CD4-positive, CD25-positive, alpha-beta regulatory T cell (primary cell): ENCODE results near the gene NTRK3. TPM values are rescaled to one million over a fixed set of nuclear protein-coding genes. Genes with fewer than 3 reads are reported as not detected.

Experiments
- ATAC-seq, 2 donors: fragments of 150-1000 bp; cut with Tn5 transposase; one replicate each; pipeline ENCODE4 v1.10.0; 2021; ENCODE audit warnings: low read depth in 2 of 2, moderate number of reproducible peaks in 2 of 2, moderate library complexity in 1 of 2
- DNase-seq, 3 donors: peaks; one replicate each; pipeline versions ENCODE4 v3.0.0 to v3.0.0-alpha.2; 2012 to 2022; ENCODE audit warnings: mixed read lengths in 1 of 3
- H3K27ac ChIP-seq: one replicate; pipeline ENCODE4 v1.7.0; 2013; ENCODE audit warnings: mild to moderate bottlenecking, low read length; ENCODE audit not compliant: insufficient read depth, poor library complexity, severe bottlenecking
- H3K27me3 ChIP-seq: one replicate; pipeline ENCODE4 v1.7.0; 2013; ENCODE audit warnings: low read length; ENCODE audit not compliant: control insufficient read depth, insufficient read depth
- H3K36me3 ChIP-seq: one replicate; pipeline ENCODE4 v1.7.0; 2013; ENCODE audit warnings: mild to moderate bottlenecking, low read length, moderate library complexity; ENCODE audit not compliant: control insufficient read depth, insufficient read depth
- H3K4me1 ChIP-seq: 2 replicates; pipeline ENCODE4 v1.7.0; 2013; ENCODE audit warnings: mild to moderate bottlenecking, low read length; ENCODE audit not compliant: insufficient read depth, control insufficient read depth, poor library complexity, severe bottlenecking
- H3K4me3 ChIP-seq: one replicate; pipeline ENCODE4 v1.7.0; 2013; ENCODE audit warnings: low read depth, mild to moderate bottlenecking, low read length, moderate library complexity
- H3K9me3 ChIP-seq, 2 experiments: 1 replicate in 1 of 2; 2 replicates in 1 of 2; pipeline ENCODE4 v1.7.0; 2013; ENCODE audit warnings: low read length in 2 of 2, mild to moderate bottlenecking in 1 of 2, moderate library complexity in 1 of 2; ENCODE audit not compliant: control insufficient read depth in 2 of 2
- H3K27ac Mint-ChIP-seq, 3 donors: one replicate each; pipeline ENCODE4 v1.8.0; 2020 to 2022; ENCODE audit warnings: mild to moderate bottlenecking in 3 of 3, mixed read lengths in 3 of 3, moderate library complexity in 2 of 3
- H3K27me3 Mint-ChIP-seq: one replicate; pipeline ENCODE4 v1.8.0; 2022; ENCODE audit warnings: mild to moderate bottlenecking, mixed read lengths
- H3K36me3 Mint-ChIP-seq: one replicate; pipeline ENCODE4 v1.8.0; 2020; ENCODE audit warnings: mixed read lengths
- H3K4me1 Mint-ChIP-seq, 4 donors: one replicate each; pipeline ENCODE4 v1.8.0; 2020 to 2022; ENCODE audit warnings: mixed read lengths in 4 of 4, mild to moderate bottlenecking in 1 of 4
- H3K4me3 Mint-ChIP-seq, 4 donors: one replicate each; pipeline ENCODE4 v1.8.0; 2020 to 2022; ENCODE audit warnings: mild to moderate bottlenecking in 4 of 4, mixed read lengths in 4 of 4, moderate library complexity in 3 of 4
- H3K9me3 Mint-ChIP-seq, 7 donors: one replicate each; pipeline ENCODE4 v1.8.0; 2020 to 2022; ENCODE audit warnings: mixed read lengths in 7 of 7, mild to moderate bottlenecking in 3 of 7, moderate library complexity in 2 of 7
- polyA plus RNA-seq, 4 donors: library from polyadenylated mRNA; unstranded; fragments of 300-500 nt; fragmentation: Illumina TruSeq; gene quantifications; one replicate each; pipeline ENCODE4 v1.2.3, GENCODE V29; 2021
- total RNA-seq: library from RNA; stranded (reverse); gene quantifications from one replicate; pipeline ENCODE4 v1.2.3, GENCODE V29; 2022

Gene NTRK3
- total and polyA plus RNA-seq, 5 donors from 2014 or later, result not detected

- Histone ChIP-seq H3K4me3 (no peak overlapping the region), H3K27me3 (no peaks in the 10 kb centered on the region), H3K9me3 (no peaks in the 10 kb centered on the region), H3K27ac (no peak overlapping the region), H3K36me3 (no peaks in the 10 kb centered on the region), H3K4me1 (no peaks in the 10 kb centered on the region)
- Mint-ChIP-seq H3K9me3 (peaks cover 0 to 3% (median 0%) of the 10 kb centered on the region in 7 donors), H3K27me3 (no peaks in the 10 kb centered on the region), H3K36me3 (no peaks in the 10 kb centered on the region), H3K4me1 (no peaks in the 10 kb centered on the region), H3K4me3 (no peak overlapping the region), H3K27ac (no peak overlapping the region)
- no peak for ATAC-seq
- DNase-seq, result no peak
Observed at GRCh38 chr15:87874896-87875711, 381.4 kb downstream of the NTRK3 start.

- Histone ChIP-seq H3K4me3 (no peak overlapping the region), H3K9me3 (no peaks in the 10 kb centered on the region), H3K27ac (no peak overlapping the region), H3K27me3 (no peaks in the 10 kb centered on the region), H3K4me1 (no peaks in the 10 kb centered on the region), H3K36me3 (no peaks in the 10 kb centered on the region)
- Mint-ChIP-seq H3K4me1 (no peaks in the 10 kb centered on the region), H3K4me3 (no peak overlapping the region), H3K27ac (no peak overlapping the region), H3K27me3 (no peaks in the 10 kb centered on the region), H3K9me3 (peaks cover 0 to 3% (median 0%) of the 10 kb centered on the region in 7 donors), H3K36me3 (no peaks in the 10 kb centered on the region)
- ATAC-seq (no peak), DNase-seq (no peak)
Observed at GRCh38 chr15:87873516-87873915, 383.0 kb downstream of the NTRK3 start.

GRCh38 chr15:87871731-87872320 is 384.7 kb downstream of the NTRK3 start:
- Histone ChIP-seq H3K27ac (no peak overlapping the region), H3K36me3 (no peaks in the 10 kb centered on the region), H3K9me3 (no peaks in the 10 kb centered on the region), H3K27me3 (no peaks in the 10 kb centered on the region), H3K4me3 (no peak overlapping the region), H3K4me1 (no peaks in the 10 kb centered on the region)
- Mint-ChIP-seq H3K27ac (no peak overlapping the region), H3K4me3 (no peak overlapping the region), H3K9me3 (peaks cover 0 to 3% (median 0%) of the 10 kb centered on the region in 7 donors), H3K4me1 (no peaks in the 10 kb centered on the region), H3K36me3 (no peaks in the 10 kb centered on the region), H3K27me3 (no peaks in the 10 kb centered on the region)
- DNase-seq (no peak), ATAC-seq (no peak)

- no peaks in the 10 kb centered on the region for H3K9me3 ChIP-seq
- Mint-ChIP-seq H3K4me1 (no peaks in the 10 kb centered on the region), H3K36me3 (no peaks in the 10 kb centered on the region), H3K27me3 (no peaks in the 10 kb centered on the region), H3K9me3 (peaks cover 0 to 3% (median 0%) of the 10 kb centered on the region in 7 donors), H3K27ac (no peak overlapping the region), H3K4me3 (no peak overlapping the region)
- no peak overlapping the region for H3K27ac ChIP-seq
- no peaks in the 10 kb centered on the region for H3K4me1 ChIP-seq
- no peak overlapping the region for H3K4me3 ChIP-seq
- H3K36me3 ChIP-seq, result no peaks in the 10 kb centered on the region
- no peak for ATAC-seq
- H3K27me3 ChIP-seq, result no peaks in the 10 kb centered on the region
- DNase-seq, result no peak
Observed at GRCh38 chr15:87871258-87871681, 385.3 kb downstream of the NTRK3 start.

DNA sequence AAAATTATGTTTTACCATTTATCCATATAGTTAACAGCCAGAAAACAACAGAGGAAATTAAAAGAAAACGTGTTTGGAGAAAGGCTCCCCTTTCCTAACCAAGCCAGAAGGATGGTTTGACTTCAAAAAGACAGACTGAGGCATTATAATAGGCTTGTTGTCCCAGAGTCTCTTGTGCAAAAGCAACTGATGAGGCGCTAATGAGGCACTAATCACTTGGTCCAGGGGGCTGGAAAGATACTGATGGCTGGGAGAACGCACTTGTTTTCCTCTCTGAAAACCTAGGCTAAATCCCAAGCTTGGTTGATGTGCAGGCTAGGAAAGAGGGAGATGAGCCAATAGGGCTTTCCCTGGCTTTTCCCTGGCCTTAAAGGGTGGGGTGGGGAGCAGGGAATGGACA is 389.6 kb downstream of the NTRK3 start:
- ATAC-seq (no peak), DNase-seq (no peak)
- no peaks in the 10 kb centered on the region for H3K36me3 ChIP-seq
- Mint-ChIP-seq H3K27me3 (no peaks in the 10 kb centered on the region), H3K27ac (no peak overlapping the region), H3K36me3 (no peaks in the 10 kb centered on the region), H3K9me3 (no peaks in the 10 kb centered on the region), H3K4me1 (no peaks in the 10 kb centered on the region), H3K4me3 (no peak overlapping the region)
- no peaks in the 10 kb centered on the region for H3K27me3 ChIP-seq
- H3K9me3 ChIP-seq, result no peaks in the 10 kb centered on the region
- H3K4me1 ChIP-seq, result no peaks in the 10 kb centered on the region
- H3K27ac ChIP-seq, result no peak overlapping the region
- H3K4me3 ChIP-seq, result no peak overlapping the region

GRCh38 chr15:87863152-87863551 is 393.4 kb downstream of the NTRK3 start:
- no peaks in the 10 kb centered on the region for H3K4me1 ChIP-seq
- no peak for ATAC-seq
- Mint-ChIP-seq H3K36me3 (no peaks in the 10 kb centered on the region), H3K27me3 (no peaks in the 10 kb centered on the region), H3K9me3 (no peaks in the 10 kb centered on the region), H3K27ac (no peak overlapping the region), H3K4me1 (no peaks in the 10 kb centered on the region), H3K4me3 (no peak overlapping the region)
- no peaks in the 10 kb centered on the region for H3K36me3 ChIP-seq
- no peak overlapping the region for H3K4me3 ChIP-seq
- H3K27me3 ChIP-seq, result no peaks in the 10 kb centered on the region
- no peaks in the 10 kb centered on the region for H3K9me3 ChIP-seq
- H3K27ac ChIP-seq, result no peak overlapping the region
- no peak for DNase-seq

GRCh38 chr15:87860743-87861142 is 395.8 kb downstream of the NTRK3 start:
- Histone ChIP-seq H3K36me3 (no peaks in the 10 kb centered on the region), H3K4me1 (no peaks in the 10 kb centered on the region), H3K27me3 (no peaks in the 10 kb centered on the region), H3K4me3 (no peak overlapping the region), H3K9me3 (no peaks in the 10 kb centered on the region), H3K27ac (no peak overlapping the region)
- H3K27me3 Mint-ChIP-seq, result no peaks in the 10 kb centered on the region
- no peak for ATAC-seq
- H3K27ac Mint-ChIP-seq, result no peak overlapping the region
- H3K9me3 Mint-ChIP-seq, result no peaks in the 10 kb centered on the region
- H3K36me3 Mint-ChIP-seq, result no peaks in the 10 kb centered on the region
- H3K4me3 Mint-ChIP-seq, result no peak overlapping the region
- DNase-seq, result no peak
- no peaks in the 10 kb centered on the region for H3K4me1 Mint-ChIP-seq

DNA sequence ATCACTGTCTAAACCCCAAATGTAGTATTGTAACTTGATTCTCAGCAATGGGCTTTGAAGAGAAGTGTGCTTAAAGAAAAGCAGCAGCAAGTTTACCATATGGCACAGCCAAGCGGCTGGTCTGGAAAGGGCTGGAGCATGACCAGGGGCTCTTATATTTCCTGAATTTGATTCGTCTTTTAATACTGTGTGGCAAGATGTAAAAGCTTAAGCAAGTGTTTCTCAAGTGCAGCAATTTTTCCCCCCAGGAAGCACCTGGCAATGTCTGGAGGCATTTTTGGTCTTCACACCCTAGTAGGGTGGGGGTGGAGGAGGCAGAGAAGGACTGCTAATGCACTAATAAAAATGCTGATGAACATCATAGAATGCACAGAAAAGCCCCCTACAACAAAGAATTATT is 397.9 kb downstream of the NTRK3 start:
- no peak overlapping the region for H3K27ac ChIP-seq
- H3K4me3 Mint-ChIP-seq, result no peak overlapping the region
- no peak for ATAC-seq
- no peaks in the 10 kb centered on the region for H3K36me3 Mint-ChIP-seq
- H3K4me3 ChIP-seq, result no peak overlapping the region
- no peaks in the 10 kb centered on the region for H3K27me3 ChIP-seq
- no peaks in the 10 kb centered on the region for H3K36me3 ChIP-seq
- H3K4me1 ChIP-seq, result no peaks in the 10 kb centered on the region
- no peak overlapping the region for H3K27ac Mint-ChIP-seq
- H3K9me3 ChIP-seq, result no peaks in the 10 kb centered on the region
- no peaks in the 10 kb centered on the region for H3K9me3 Mint-ChIP-seq
- H3K4me1 Mint-ChIP-seq, result no peaks in the 10 kb centered on the region
- DNase-seq, result no peak
- no peaks in the 10 kb centered on the region for H3K27me3 Mint-ChIP-seq
